ENCODE data around the gene CRHR1.

Gene CRHR1

DNA sequence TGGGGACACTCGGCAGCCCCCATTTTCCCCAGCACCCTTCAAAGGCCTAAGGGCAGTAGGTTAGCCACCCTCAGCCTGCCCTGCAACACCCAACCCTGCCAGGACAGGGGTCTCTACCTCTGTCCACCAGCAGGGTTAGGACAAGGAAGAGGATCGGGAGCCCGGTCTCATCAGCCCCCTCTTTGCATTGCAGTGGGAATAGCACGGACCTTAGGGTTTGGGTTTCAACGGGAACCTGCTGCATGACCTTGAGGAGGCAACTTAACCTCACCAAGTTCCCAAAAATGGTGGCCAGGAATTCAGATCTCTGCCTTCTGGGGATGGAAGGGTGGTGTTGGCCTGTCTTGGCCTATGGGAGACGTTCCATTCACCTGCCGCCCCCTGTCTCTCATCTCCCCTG lies 40.4 kb downstream of the CRHR1 start:
- H3K4me3 ChIP-seq (ENCODE audit: low read depth, low read length): no peak overlapping the region
- TF ChIP-seq, protein P1, sequence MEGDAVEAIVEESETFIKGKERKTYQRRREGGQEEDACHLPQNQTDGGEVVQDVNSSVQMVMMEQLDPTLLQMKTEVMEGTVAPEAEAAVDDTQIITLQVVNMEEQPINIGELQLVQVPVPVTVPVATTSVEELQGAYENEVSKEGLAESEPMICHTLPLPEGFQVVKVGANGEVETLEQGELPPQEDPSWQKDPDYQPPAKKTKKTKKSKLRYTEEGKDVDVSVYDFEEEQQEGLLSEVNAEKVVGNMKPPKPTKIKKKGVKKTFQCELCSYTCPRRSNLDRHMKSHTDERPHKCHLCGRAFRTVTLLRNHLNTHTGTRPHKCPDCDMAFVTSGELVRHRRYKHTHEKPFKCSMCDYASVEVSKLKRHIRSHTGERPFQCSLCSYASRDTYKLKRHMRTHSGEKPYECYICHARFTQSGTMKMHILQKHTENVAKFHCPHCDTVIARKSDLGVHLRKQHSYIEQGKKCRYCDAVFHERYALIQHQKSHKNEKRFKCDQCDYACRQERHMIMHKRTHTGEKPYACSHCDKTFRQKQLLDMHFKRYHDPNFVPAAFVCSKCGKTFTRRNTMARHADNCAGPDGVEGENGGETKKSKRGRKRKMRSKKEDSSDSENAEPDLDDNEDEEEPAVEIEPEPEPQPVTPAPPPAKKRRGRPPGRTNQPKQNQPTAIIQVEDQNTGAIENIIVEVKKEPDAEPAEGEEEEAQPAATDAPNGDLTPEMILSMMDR (IDR thresholded peaks at IDR 0.05; ENCODE audit: low read depth, low read length): no peak

DNA sequence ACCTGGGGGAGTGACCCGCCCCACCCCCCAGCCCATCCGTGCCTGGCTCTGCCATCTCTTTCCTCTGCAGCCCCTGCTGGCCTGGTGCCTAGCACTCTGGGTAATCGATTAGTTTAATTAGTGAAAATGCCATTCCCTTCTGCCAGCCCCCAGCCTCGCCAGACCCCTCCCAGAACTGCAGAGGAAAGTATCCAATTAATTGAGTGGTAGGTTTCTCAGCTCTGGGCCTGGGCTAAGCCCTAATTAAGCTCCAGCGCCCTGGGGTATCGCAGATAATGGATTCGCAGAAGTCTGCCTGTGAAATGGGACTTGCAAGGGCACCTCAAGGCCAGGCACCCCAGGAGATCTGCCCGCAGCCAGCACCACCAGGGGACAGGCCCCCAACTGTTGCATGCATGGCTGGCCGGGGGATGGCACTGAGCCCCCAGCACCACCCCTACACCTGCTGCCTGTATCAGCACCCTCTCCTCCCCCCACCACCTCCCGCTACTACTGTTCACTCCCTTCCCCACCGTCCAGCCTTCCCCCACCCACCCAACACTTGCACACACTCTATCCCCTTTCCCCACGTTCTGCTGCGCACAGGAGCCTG lies 40.9 kb downstream of the CRHR1 start:
- H3K4me3 ChIP-seq (ENCODE audit: low read depth, low read length): no peak overlapping the region
- TF ChIP-seq, protein P1 (IDR thresholded peaks at IDR 0.05; ENCODE audit: low read depth, low read length): no peak

DNA sequence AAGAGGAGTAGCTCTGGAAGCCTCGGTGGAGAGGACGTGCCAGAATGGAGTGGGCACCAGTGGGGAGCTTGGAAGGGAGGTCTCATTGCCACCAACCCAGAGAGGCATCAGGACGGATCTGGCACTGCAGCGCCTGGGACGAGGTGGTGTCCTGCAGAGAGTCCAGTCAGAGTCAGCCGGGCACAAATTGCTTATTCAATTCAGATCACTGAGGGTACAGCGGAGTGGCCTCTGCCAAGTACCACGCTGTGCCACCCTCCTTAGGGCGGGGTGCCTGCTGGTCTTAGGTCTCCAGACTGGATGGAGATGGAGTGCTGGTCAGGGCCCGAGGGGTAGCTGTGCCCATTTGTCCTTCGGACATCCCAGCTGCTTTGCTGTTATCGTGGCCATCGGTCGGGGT lies 41.7 kb downstream of the CRHR1 start:
- no peak overlapping the region for H3K4me3 ChIP-seq (ENCODE audit: low read depth, low read length)
- TF ChIP-seq, protein P1 (IDR thresholded peaks at IDR 0.05; ENCODE audit: low read depth, low read length): no peak

DNA sequence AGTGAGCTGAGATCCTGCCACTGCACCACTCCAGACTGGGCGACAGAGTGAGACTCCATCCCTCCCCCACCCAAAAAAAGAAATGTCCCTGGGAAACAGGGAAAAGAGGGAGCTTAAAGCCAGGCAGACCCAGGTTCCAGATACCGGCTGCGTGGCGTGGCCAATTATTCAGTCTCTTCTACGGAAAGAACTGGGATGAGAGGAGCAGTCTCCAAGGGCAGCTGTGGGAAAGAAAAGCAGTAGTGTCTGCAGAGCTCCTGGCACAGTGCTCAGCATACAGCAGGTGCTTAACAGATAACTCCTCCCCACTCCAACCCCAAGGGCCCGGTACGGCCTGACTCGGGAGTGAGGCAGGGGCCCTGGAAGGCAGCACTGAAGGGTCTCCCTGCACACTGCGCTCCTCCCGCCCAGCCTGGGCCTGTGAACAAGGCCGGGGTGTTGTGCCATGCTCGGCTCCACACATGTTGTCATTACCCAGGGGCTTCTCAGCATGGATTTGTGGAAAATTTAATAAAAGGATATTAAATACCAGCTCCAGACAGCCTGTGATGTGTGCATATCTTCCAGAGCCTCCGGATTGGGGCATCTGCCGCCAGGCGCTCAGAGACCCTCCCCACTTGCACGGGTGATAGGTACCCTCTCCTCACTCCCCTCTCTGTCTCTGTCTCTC lies 42.9 kb downstream of the CRHR1 start:
- no peak overlapping the region for H3K4me3 ChIP-seq (ENCODE audit: low read depth, low read length)
- TF ChIP-seq, protein P1 (IDR thresholded peaks at IDR 0.05; ENCODE audit: low read depth, low read length): no peak

DNA sequence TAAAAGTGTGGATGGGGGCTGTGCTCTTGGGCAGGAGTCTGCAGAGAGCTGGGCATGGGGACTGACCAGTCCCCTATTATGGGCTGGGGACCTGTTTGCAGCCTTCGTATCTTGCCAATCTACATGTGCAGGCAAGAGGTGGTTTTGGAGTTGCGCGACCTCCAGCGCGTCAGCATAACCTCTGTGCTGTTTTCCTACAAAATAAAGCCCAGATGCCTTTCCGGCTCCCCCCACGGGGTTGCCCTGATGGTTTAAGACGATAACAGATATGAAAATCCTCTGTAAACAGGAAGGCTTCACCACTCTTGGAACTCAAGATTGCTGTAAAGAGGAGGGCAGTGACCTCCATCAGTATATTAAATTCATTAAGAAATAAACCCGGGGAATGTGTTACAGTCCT lies 44.1 kb downstream of the CRHR1 start:
- no peak overlapping the region for H3K4me3 ChIP-seq (ENCODE audit: low read depth, low read length)
- TF ChIP-seq, protein P1 (IDR thresholded peaks at IDR 0.05; ENCODE audit: low read depth, low read length): no peak

DNA sequence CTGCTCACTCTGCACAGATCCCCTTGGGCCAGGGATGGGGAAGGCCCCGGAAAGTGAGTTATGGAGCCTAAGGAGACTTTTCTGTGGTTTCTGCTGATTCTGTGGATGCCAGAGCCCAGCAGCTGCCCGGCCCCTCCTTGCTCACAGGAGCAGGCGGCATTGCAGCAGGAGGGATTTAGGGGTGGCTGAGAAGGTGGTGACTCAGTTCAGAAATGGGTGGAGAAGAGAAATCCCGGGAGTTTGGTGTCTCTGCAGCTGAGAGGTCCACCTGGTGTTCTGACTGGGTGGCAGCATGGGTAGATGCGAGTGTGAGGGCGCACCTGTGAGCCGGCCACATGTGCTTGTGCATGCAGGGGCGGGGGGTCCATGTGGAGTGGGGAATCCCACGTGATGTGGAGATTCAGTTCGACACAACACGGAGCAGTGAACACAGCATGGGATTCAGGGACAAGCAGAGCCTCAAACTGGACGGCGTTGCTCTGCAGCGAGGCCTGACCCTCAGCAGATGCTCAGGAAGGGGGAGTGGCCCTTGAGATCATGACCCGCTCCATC lies 44.5 kb downstream of the CRHR1 start:
- no peak overlapping the region for H3K4me3 ChIP-seq (ENCODE audit: low read depth, low read length)
- TF ChIP-seq, protein P1 (IDR thresholded peaks at IDR 0.05; ENCODE audit: low read depth, low read length): no peak

DNA sequence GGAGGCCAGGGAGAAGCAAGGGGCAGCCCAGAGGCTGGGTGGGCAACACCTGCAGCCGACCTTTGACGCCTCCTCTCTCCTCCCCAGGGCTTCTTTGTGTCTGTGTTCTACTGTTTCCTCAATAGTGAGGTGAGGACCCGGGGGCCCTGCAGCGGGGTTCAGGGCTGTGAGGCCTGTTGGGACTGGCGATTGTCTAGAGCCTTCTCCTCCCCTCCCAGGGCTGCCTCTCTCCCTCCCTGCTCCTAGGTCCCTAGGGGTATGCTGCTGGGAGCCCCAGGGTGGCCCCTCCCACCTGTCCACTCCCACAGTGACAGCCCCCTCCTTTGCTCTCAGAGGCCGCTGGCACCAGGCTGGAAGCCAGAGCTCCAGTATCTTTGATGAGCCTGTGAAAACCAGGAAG lies 49.8 kb downstream of the CRHR1 start:
- no peak overlapping the region for H3K4me3 ChIP-seq (ENCODE audit: low read depth, low read length)
- TF ChIP-seq, protein P1 (IDR thresholded peaks at IDR 0.05; ENCODE audit: low read depth, low read length): no peak

Measured in WI38 (cell line).